Testis (tissue), 2 donors: ENCODE results near the gene LMBRD1.

ENCODE experiments used
- POLR2A ChIP-seq: fragments of 450-650 bp; IDR thresholded peaks from one replicate; pipeline ENCODE4 v1.6.1; 2017; ENCODE audit warnings: antibody characterized with exemption, mild to moderate bottlenecking, moderate library complexity
- TF ChIP-seq, protein P1 (sequence below), 3 experiments: fragments of 450-650 bp in 2 of 3; fragments of 200-600 bp in 1 of 3; sonication (generic) in 1 of 3; IDR thresholded peaks; one replicate each; pipeline ENCODE4 v1.5.1; 2016 to 2019; ENCODE audit warnings: antibody characterized with exemption in 3 of 3, mild to moderate bottlenecking in 2 of 3, moderate library complexity in 1 of 3

DNA sequence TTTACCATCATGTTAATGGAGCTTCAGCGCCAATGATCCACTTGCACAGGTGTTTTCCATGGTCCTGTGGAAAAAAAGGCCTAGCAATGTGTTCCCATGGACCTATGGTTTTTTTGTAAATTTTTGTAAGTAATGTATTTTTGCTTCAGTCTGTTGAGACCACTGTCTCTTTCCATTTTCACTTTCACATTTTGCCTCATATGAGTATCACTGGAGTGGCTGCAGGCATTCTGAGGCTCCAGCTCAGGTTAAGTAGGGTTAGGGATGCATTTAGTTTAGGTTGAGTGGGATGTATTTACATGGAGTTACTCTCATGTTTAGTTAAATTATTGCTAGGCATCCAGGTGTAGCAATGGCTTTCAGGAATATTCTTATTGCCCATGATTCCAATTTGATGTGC is 19.2 kb upstream of the LMBRD1 start:
- TF ChIP-seq, protein P1, sequence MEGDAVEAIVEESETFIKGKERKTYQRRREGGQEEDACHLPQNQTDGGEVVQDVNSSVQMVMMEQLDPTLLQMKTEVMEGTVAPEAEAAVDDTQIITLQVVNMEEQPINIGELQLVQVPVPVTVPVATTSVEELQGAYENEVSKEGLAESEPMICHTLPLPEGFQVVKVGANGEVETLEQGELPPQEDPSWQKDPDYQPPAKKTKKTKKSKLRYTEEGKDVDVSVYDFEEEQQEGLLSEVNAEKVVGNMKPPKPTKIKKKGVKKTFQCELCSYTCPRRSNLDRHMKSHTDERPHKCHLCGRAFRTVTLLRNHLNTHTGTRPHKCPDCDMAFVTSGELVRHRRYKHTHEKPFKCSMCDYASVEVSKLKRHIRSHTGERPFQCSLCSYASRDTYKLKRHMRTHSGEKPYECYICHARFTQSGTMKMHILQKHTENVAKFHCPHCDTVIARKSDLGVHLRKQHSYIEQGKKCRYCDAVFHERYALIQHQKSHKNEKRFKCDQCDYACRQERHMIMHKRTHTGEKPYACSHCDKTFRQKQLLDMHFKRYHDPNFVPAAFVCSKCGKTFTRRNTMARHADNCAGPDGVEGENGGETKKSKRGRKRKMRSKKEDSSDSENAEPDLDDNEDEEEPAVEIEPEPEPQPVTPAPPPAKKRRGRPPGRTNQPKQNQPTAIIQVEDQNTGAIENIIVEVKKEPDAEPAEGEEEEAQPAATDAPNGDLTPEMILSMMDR (IDR thresholded peaks at IDR 0.05), result no peak
- no peak for TF ChIP-seq POLR2A
